Activated CD4-positive, alpha-beta T cell treated with anti-CD3 and anti-CD28 coated beads, Interleukin-2, amount 10 ng/mL, durations not matched to agents 24 days and 14 days (primary cell): Measurements from ENCODE around the gene SLC35F3. TPM values are rescaled to one million over a fixed set of nuclear protein-coding genes. Genes with fewer than 3 reads are reported as not detected.
A peak's percentile ranks its signal among the peaks of the same experiment; 100 is the strongest.

Source experiments
- DNase-seq: peaks from one replicate; pipeline ENCODE4 v3.0.0; 2022
- H3K27ac Mint-ChIP-seq: one replicate; pipeline ENCODE4 v1.8.0; 2022; ENCODE audit warnings: mild to moderate bottlenecking, mixed read lengths
- H3K27me3 Mint-ChIP-seq: one replicate; pipeline ENCODE4 v1.8.0; 2022; ENCODE audit warnings: mixed read lengths
- H3K36me3 Mint-ChIP-seq: one replicate; pipeline ENCODE4 v1.8.0; 2022; ENCODE audit warnings: low read depth, mild to moderate bottlenecking, mixed read lengths
- H3K4me1 Mint-ChIP-seq: one replicate; pipeline ENCODE4 v1.8.0; 2021; ENCODE audit warnings: mixed read lengths
- H3K4me3 Mint-ChIP-seq: one replicate; pipeline ENCODE4 v1.8.0; 2022; ENCODE audit warnings: mild to moderate bottlenecking, moderate library complexity, mixed read lengths
- H3K9me3 Mint-ChIP-seq: one replicate; pipeline ENCODE4 v1.8.0; 2021; ENCODE audit warnings: mixed read lengths
- intact Hi-C: fragments of 100-400 bp; cut with micrococcal nuclease; formaldehyde crosslinking; loops from one replicate; pipeline ENCODE4 v1.15.1; 2023
- total RNA-seq: library from RNA; stranded (reverse); gene quantifications from 2 replicates; pipeline ENCODE4 v1.2.3, GENCODE V29; 2022

Gene SLC35F3
- total RNA-seq, 1 donor from 2014 or later: 10.9 TPM

GRCh38 chr1:234264832-234265231 lies 360.4 kb downstream of the SLC35F3 start:
- no peak overlapping the region for H3K27ac Mint-ChIP-seq
- intact Hi-C loops: no loop called here
- H3K9me3 Mint-ChIP-seq: peaks cover 6% of the 10 kb centered on the region
- no peak overlapping the region for H3K4me3 Mint-ChIP-seq
- DNase-seq: no peak
- peaks cover 1% of the 10 kb centered on the region for H3K36me3 Mint-ChIP-seq
- H3K27me3 Mint-ChIP-seq: no peaks in the 10 kb centered on the region
- peaks cover 11% of the 10 kb centered on the region for H3K4me1 Mint-ChIP-seq

GRCh38 chr1:234265321-234265720 lies 360.8 kb downstream of the SLC35F3 start:
- no peaks in the 10 kb centered on the region for H3K27me3 Mint-ChIP-seq
- DNase-seq: no peak
- H3K27ac Mint-ChIP-seq: no peak overlapping the region
- H3K4me1 Mint-ChIP-seq: peaks cover 14% of the 10 kb centered on the region
- H3K36me3 Mint-ChIP-seq: peaks cover 1% of the 10 kb centered on the region
- H3K9me3 Mint-ChIP-seq: peaks cover 5% of the 10 kb centered on the region
- H3K4me3 Mint-ChIP-seq: no peak overlapping the region
- intact Hi-C loops: no loop called here

GRCh38 chr1:234265861-234266260 lies 361.4 kb downstream of the SLC35F3 start:
- intact Hi-C loops: no loop called here
- H3K9me3 Mint-ChIP-seq: no peaks in the 10 kb centered on the region
- no peak for DNase-seq

GRCh38 chr1:234270093-234270492 lies 365.6 kb downstream of the SLC35F3 start:
- H3K27me3 Mint-ChIP-seq: peaks cover 3% of the 10 kb centered on the region
- intact Hi-C loops: loop anchor here (2.0 to 5.0 kb wide), 4 partner anchors 25 to 57 kb away; no protein-coding TSS in a partner anchor

More at GRCh38 chr1:234265861-234266260, 361.4 kb downstream of the SLC35F3 start:
- no peak overlapping the region for H3K4me3 Mint-ChIP-seq
- no peak overlapping the region for H3K27ac Mint-ChIP-seq
- peaks cover 14% of the 10 kb centered on the region for H3K4me1 Mint-ChIP-seq
- H3K36me3 Mint-ChIP-seq: peaks cover 1% of the 10 kb centered on the region
- no peaks in the 10 kb centered on the region for H3K27me3 Mint-ChIP-seq

GRCh38 chr1:234270581-234271242 lies 366.2 kb downstream of the SLC35F3 start:
- intact Hi-C loops: loop anchor here (2.0 to 5.0 kb wide), 4 partner anchors 26 to 58 kb away; no protein-coding TSS in a partner anchor
- Mint-ChIP-seq H3K27ac (peak overlapping the region; percentile 49), H3K27me3 (peaks cover 4% of the 10 kb centered on the region), H3K4me3 (peak overlapping the region; percentile 2), H3K36me3 (peaks cover 6% of the 10 kb centered on the region), H3K4me1 (peaks cover 27% of the 10 kb centered on the region), H3K9me3 (no peaks in the 10 kb centered on the region)
- DNase-seq: no peak

More at GRCh38 chr1:234270093-234270492, 365.6 kb downstream of the SLC35F3 start:
- Mint-ChIP-seq H3K4me3 (peak overlapping the region; percentile 1), H3K27ac (peak overlapping the region; percentile 49), H3K9me3 (no peaks in the 10 kb centered on the region), H3K36me3 (peaks cover 4% of the 10 kb centered on the region), H3K4me1 (peaks cover 27% of the 10 kb centered on the region)
- DNase-seq: no peak

- peaks cover 4% of the 10 kb centered on the region for H3K36me3 Mint-ChIP-seq
- no peak for DNase-seq
- no peaks in the 10 kb centered on the region for H3K9me3 Mint-ChIP-seq
- intact Hi-C loops: loop anchor here (2.0 to 5.0 kb wide), 4 partner anchors 26 to 58 kb away; no protein-coding TSS in a partner anchor
- H3K4me1 Mint-ChIP-seq: peaks cover 27% of the 10 kb centered on the region
- H3K4me3 Mint-ChIP-seq: peak overlapping the region; percentile 2
- H3K27me3 Mint-ChIP-seq: peaks cover 4% of the 10 kb centered on the region
- peak overlapping the region; percentile 49 for H3K27ac Mint-ChIP-seq
These were observed 366.7 kb downstream of the SLC35F3 start for GRCh38 chr1:234271243-234271606.

GRCh38 chr1:234272656-234273312 lies 368.3 kb downstream of the SLC35F3 start:
- peaks cover 27% of the 10 kb centered on the region for H3K4me1 Mint-ChIP-seq
- H3K4me3 Mint-ChIP-seq: no peak overlapping the region
- DNase-seq: no peak
- intact Hi-C loops: loop anchor here (5.0 kb wide), 1 partner anchor 40 kb away; no protein-coding TSS in a partner anchor
- H3K9me3 Mint-ChIP-seq: no peaks in the 10 kb centered on the region
- H3K27ac Mint-ChIP-seq: no peak overlapping the region
- H3K36me3 Mint-ChIP-seq: peaks cover 4% of the 10 kb centered on the region
- H3K27me3 Mint-ChIP-seq: peaks cover 4% of the 10 kb centered on the region

- intact Hi-C loops: loop anchor here (5.0 kb wide), 1 partner anchor 42 kb away; no protein-coding TSS in a partner anchor
- Mint-ChIP-seq H3K4me3 (no peak overlapping the region), H3K27me3 (peaks cover 4% of the 10 kb centered on the region)
These were observed 369.5 kb downstream of the SLC35F3 start for GRCh38 chr1:234273981-234274380.

GRCh38 chr1:234276151-234276788 lies 371.8 kb downstream of the SLC35F3 start:
- Mint-ChIP-seq H3K9me3 (no peaks in the 10 kb centered on the region), H3K36me3 (peaks cover 6% of the 10 kb centered on the region), H3K4me1 (peaks cover 10% of the 10 kb centered on the region), H3K27ac (no peak overlapping the region), H3K27me3 (peaks cover 4% of the 10 kb centered on the region), H3K4me3 (no peak overlapping the region)
- intact Hi-C loops: no loop called here
- DNase-seq: no peak

More at GRCh38 chr1:234273981-234274380, 369.5 kb downstream of the SLC35F3 start:
- Mint-ChIP-seq H3K36me3 (peaks cover 4% of the 10 kb centered on the region), H3K9me3 (no peaks in the 10 kb centered on the region), H3K4me1 (peaks cover 27% of the 10 kb centered on the region), H3K27ac (no peak overlapping the region)
- DNase-seq: no peak

- no peaks in the 10 kb centered on the region for H3K9me3 Mint-ChIP-seq
- H3K36me3 Mint-ChIP-seq: peaks cover 6% of the 10 kb centered on the region
- H3K27ac Mint-ChIP-seq: no peak overlapping the region
- H3K27me3 Mint-ChIP-seq: peaks cover 4% of the 10 kb centered on the region
- DNase-seq: no peak
- no peak overlapping the region for H3K4me3 Mint-ChIP-seq
- intact Hi-C loops: no loop called here
- H3K4me1 Mint-ChIP-seq: peaks cover 5% of the 10 kb centered on the region
These were observed 372.8 kb downstream of the SLC35F3 start for GRCh38 chr1:234277161-234277868.

- Mint-ChIP-seq H3K4me3 (no peak overlapping the region), H3K9me3 (no peaks in the 10 kb centered on the region), H3K36me3 (peaks cover 9% of the 10 kb centered on the region), H3K4me1 (no peaks in the 10 kb centered on the region), H3K27me3 (peaks cover 2% of the 10 kb centered on the region), H3K27ac (no peak overlapping the region)
- intact Hi-C loops: no loop called here
- no peak for DNase-seq
These were observed 374.5 kb downstream of the SLC35F3 start for GRCh38 chr1:234279021-234279420.

GRCh38 chr1:234280500-234280899 lies 376.0 kb downstream of the SLC35F3 start:
- intact Hi-C loops: no loop called here
- Mint-ChIP-seq H3K4me3 (no peak overlapping the region), H3K9me3 (no peaks in the 10 kb centered on the region), H3K27ac (no peak overlapping the region), H3K27me3 (peaks cover 4% of the 10 kb centered on the region), H3K36me3 (peaks cover 5% of the 10 kb centered on the region), H3K4me1 (no peaks in the 10 kb centered on the region)
- no peak for DNase-seq

- DNase-seq: no peak
- H3K4me3 Mint-ChIP-seq: no peak overlapping the region
- peaks cover 5% of the 10 kb centered on the region for H3K36me3 Mint-ChIP-seq
- intact Hi-C loops: no loop called here
- H3K27me3 Mint-ChIP-seq: peaks cover 4% of the 10 kb centered on the region
- H3K4me1 Mint-ChIP-seq: no peaks in the 10 kb centered on the region
- H3K9me3 Mint-ChIP-seq: no peaks in the 10 kb centered on the region
- H3K27ac Mint-ChIP-seq: no peak overlapping the region
These were observed 377.5 kb downstream of the SLC35F3 start for GRCh38 chr1:234281826-234282489.
